ENCODE data around the gene RAB11FIP4.

The RAB11FIP4 gene

DNA sequence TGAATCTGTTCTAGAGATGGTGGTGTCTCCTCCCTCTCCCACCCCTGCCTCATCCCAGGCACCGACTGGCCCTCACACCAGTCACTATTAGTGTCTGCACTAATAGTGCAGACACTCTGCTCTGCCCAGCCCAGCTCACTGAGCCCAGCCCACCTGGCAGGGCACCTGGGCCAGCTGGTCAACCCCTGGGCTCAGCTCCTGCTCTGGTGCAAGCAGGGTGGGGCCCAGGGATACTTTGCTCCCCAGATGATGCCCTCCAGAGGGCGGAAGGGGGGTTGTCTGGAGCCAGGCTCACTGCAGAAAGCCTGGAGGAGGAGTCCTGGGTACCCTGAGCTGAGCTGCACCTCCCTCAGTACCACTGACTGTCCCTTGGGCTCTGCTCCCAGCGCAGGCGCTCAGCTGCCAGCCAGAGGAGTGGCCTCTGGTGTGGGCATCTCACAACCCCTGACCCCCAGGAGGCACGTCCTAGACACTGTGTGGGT lies 14.5 kb downstream of the RAB11FIP4 start:
- no peak overlapping the region for H3K9ac ChIP-seq (ENCODE audit: low read depth, low read length)
- H3K27ac ChIP-seq (ENCODE audit: low read length), result no peak overlapping the region
- no peak overlapping the region for H3K4me3 ChIP-seq (ENCODE audit: low read depth in 1 of 2, low read length in 2 of 2)
- no peak for ATAC-seq (ENCODE audit: insufficient read depth, low read depth)
- H3K4me2 ChIP-seq (ENCODE audit: insufficient read depth, low read length), result no peak overlapping the region
- H4K20me1 ChIP-seq (ENCODE audit: insufficient read depth, low read length), result no peaks in the 10 kb centered on the region; the same call in 1 of the 2 replicates
- no peaks in the 10 kb centered on the region for H3K4me1 ChIP-seq (ENCODE audit: insufficient read depth, low read length)
- no peak for TF ChIP-seq EZH2 (IDR thresholded peaks at IDR 0.05; ENCODE audit: borderline replicate concordance, low read depth, low read length, severe bottlenecking)
- TF ChIP-seq, protein P1, sequence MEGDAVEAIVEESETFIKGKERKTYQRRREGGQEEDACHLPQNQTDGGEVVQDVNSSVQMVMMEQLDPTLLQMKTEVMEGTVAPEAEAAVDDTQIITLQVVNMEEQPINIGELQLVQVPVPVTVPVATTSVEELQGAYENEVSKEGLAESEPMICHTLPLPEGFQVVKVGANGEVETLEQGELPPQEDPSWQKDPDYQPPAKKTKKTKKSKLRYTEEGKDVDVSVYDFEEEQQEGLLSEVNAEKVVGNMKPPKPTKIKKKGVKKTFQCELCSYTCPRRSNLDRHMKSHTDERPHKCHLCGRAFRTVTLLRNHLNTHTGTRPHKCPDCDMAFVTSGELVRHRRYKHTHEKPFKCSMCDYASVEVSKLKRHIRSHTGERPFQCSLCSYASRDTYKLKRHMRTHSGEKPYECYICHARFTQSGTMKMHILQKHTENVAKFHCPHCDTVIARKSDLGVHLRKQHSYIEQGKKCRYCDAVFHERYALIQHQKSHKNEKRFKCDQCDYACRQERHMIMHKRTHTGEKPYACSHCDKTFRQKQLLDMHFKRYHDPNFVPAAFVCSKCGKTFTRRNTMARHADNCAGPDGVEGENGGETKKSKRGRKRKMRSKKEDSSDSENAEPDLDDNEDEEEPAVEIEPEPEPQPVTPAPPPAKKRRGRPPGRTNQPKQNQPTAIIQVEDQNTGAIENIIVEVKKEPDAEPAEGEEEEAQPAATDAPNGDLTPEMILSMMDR (IDR thresholded peaks at IDR 0.05; ENCODE audit: borderline replicate concordance, extremely low read depth, low read length, poor library complexity, severe bottlenecking), result no peak
- no peaks in the 10 kb centered on the region for H3K9me3 ChIP-seq (ENCODE audit: insufficient read depth, low read length, severe bottlenecking)
- H3K27me3 ChIP-seq (ENCODE audit: insufficient read depth, low read length, poor library complexity), result no peaks in the 10 kb centered on the region
- no peak overlapping the region for H2AFZ ChIP-seq (ENCODE audit: low read depth, low read length)
- no peaks in the 10 kb centered on the region for H3K79me2 ChIP-seq (ENCODE audit: insufficient read depth, low read length)
- DNase-seq, result no peak
- H3K36me3 ChIP-seq (ENCODE audit: insufficient read depth, low read length), result no peaks in the 10 kb centered on the region

DNA sequence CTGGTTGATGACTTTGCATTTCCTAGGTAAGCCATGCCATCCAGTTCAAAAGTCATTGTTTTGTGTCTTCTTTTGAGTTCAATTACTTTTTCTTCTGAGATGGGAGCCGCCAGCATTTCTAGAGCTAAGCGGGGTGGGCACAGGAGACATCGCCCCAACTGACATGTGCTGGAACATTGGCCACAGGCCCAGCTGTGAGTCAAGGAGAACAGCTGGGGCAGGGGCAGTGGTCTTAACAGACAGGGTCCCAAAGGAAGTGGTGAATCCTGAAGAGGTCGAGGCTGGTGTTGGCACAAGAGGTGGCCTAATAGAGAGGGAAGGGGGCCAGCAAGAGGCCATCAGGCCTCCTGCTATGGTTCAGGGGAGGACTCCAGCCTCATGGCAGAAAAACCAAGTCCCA lies 17.1 kb downstream of the RAB11FIP4 start:
- H3K4me2 ChIP-seq (ENCODE audit: insufficient read depth, low read length), result no peak overlapping the region
- H3K27ac ChIP-seq (ENCODE audit: low read length), result no peak overlapping the region
- TF ChIP-seq, protein P1 (IDR thresholded peaks at IDR 0.05; ENCODE audit: borderline replicate concordance, extremely low read depth, low read length, poor library complexity, severe bottlenecking), result no peak
- no peak for TF ChIP-seq EZH2 (IDR thresholded peaks at IDR 0.05; ENCODE audit: borderline replicate concordance, low read depth, low read length, severe bottlenecking)
- no peak overlapping the region for H3K4me3 ChIP-seq (ENCODE audit: low read depth in 1 of 2, low read length in 2 of 2)
- H3K9ac ChIP-seq (ENCODE audit: low read depth, low read length), result no peak overlapping the region
- no peaks in the 10 kb centered on the region for H3K36me3 ChIP-seq (ENCODE audit: insufficient read depth, low read length)
- H3K79me2 ChIP-seq (ENCODE audit: insufficient read depth, low read length), result no peaks in the 10 kb centered on the region
- H3K9me3 ChIP-seq (ENCODE audit: insufficient read depth, low read length, severe bottlenecking), result no peaks in the 10 kb centered on the region
- no peak for ATAC-seq (ENCODE audit: insufficient read depth, low read depth)
- no peak overlapping the region for H2AFZ ChIP-seq (ENCODE audit: low read depth, low read length)
- no peaks in the 10 kb centered on the region; the same call in 1 of the 2 replicates for H4K20me1 ChIP-seq (ENCODE audit: insufficient read depth, low read length)
- peaks cover 12% of the 10 kb centered on the region for H3K27me3 ChIP-seq (ENCODE audit: insufficient read depth, low read length, poor library complexity)
- no peaks in the 10 kb centered on the region for H3K4me1 ChIP-seq (ENCODE audit: insufficient read depth, low read length)
- DNase-seq, result no peak

DNA sequence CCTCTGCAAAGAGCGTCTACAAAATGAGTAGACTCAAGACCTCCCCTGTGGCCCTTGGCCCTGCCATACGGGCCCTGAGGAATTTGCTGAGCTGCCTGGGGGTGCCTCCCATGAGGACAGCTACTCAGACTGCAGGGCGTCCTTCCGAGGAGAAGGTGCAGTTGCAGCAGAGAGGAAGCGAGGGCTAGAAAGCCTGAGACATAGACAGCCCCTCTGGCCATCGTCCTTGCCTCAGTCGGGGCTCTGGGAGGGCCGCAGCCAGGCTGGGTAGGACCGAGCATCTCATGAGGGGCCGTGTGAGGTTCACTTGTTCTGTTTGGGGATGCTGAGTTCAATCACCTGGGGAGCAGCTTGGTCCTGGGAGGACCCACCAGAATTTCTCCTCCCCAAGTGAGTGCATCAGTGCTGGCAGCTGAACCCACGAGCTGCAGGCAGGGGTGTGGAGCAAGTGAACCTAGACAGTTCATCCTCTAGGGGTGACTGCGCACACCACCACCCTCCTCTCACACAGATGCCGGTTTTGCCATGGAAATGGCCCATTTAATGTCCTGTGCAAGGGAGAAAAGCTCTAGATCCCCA lies 20.3 kb downstream of the RAB11FIP4 start:
- Histone ChIP-seq H4K20me1 (ENCODE audit: insufficient read depth, low read length) (no peaks in the 10 kb centered on the region; the same call in 1 of the 2 replicates), H3K79me2 (ENCODE audit: insufficient read depth, low read length) (no peaks in the 10 kb centered on the region), H3K4me3 (ENCODE audit: low read depth in 1 of 2, low read length in 2 of 2) (no peak overlapping the region), H3K4me2 (ENCODE audit: insufficient read depth, low read length) (no peak overlapping the region), H3K4me1 (ENCODE audit: insufficient read depth, low read length) (no peaks in the 10 kb centered on the region), H3K27me3 (ENCODE audit: insufficient read depth, low read length, poor library complexity) (peaks cover 12% of the 10 kb centered on the region), H3K36me3 (ENCODE audit: insufficient read depth, low read length) (no peaks in the 10 kb centered on the region), H3K9me3 (ENCODE audit: insufficient read depth, low read length, severe bottlenecking) (no peaks in the 10 kb centered on the region), H3K9ac (ENCODE audit: low read depth, low read length) (no peak overlapping the region), H2AFZ (ENCODE audit: low read depth, low read length) (no peak overlapping the region), H3K27ac (ENCODE audit: low read length) (no peak overlapping the region)
- ATAC-seq (ENCODE audit: insufficient read depth, low read depth) (no peak), DNase-seq (no peak)
- TF ChIP-seq EZH2 (IDR thresholded peaks at IDR 0.05; ENCODE audit: borderline replicate concordance, low read depth, low read length, severe bottlenecking), result no peak
- TF ChIP-seq, protein P1 (IDR thresholded peaks at IDR 0.05; ENCODE audit: borderline replicate concordance, extremely low read depth, low read length, poor library complexity, severe bottlenecking), result no peak
